VCaP (cell line): ENCODE results near the gene HS2ST1.
"Not testable (repeated sequence)": the region's sequence is repeated elsewhere in the genome, so short reads cannot be mapped to it uniquely, and the experiment has no call there.

Source experiments
- H3K27ac ChIP-seq: fragments of 450-650 bp; 2 replicates; pipeline ENCODE4 v1.5.1; 2017
- CTCF ChIP-seq: fragments of 450-650 bp; conservative IDR thresholded peaks from 2 replicates; pipeline ENCODE4 v1.5.1; 2017; ENCODE audit warnings: mild to moderate bottlenecking, moderate library complexity

HS2ST1 gene

DNA sequence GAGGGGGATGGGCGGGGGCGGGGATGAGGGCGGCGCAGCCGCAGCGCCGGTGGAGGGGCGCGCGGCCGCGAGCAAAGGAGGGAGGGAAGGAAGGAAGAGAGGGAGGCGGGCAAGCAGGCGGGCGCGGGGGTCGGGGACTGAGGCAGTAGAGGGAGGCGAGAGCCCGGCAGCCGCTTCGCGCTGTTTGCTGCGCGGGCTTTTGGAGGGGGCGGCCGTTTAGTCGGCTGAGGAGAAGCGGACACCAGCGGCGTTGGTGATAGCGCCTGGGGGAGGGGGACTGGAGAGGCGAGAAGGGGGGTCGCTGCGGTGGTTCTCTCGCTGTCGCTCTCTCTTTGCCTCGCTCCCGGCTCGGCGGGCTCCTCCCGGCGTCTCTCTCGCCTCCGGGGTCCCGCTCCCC is at the start of gene HS2ST1:
Gene HS2ST1 (plus strand): TSS at position 35 of the 397 bp plus-strand sequence.
- no peak for TF ChIP-seq CTCF
- peak within 1 kb of the TSS; percentile 92 for H3K27ac ChIP-seq

DNA sequence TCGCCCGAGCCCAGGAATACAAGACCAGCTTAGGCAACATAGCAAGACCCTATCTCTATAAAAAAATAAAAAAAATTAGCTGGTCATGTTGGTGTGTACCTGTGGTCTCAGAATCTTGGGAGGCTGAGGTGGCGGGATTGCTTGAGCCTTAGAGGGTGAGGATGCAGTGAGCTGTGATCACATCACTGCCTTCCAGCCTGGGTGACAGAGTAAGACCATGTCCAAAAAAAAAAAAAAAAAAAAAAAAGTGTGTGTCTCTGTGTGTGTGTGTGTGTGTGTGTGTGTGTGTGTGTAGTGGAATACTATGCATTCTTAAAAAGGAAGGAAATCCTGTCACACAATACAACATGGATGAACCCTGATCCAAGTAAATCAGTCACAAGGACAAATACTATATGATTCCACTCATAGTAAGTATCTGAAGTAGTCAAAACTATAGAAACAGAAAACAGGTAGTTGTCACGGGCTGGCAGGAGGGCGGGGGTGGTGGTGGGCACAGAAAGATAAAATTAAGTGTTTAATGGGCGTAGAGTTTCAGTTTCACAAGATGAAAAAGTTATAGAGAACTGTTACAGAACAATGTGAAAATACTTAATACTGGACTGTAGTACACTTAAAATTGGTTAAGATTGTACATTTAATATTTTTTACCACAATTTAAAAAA is 48.3 kb upstream of the HS2ST1 start:
- no peak overlapping the region for H3K27ac ChIP-seq
- TF ChIP-seq CTCF, result no peak

DNA sequence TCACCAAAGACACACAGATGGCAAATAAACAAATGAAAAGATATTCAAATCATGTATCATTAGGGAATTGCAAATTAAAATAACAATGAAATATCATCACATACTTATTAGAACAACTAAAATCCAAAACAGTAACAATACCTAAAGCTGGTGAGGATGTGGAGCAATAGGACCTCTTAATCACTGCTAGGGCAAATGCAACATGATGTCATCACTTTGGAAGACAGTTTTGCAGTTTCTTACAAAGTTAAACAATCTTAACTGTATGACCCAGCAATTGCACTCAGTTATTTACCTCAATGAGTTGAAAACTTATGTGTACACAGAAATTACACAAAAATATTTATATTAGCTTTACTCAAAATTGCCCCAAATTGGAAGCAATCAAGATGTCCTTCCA is 47.8 kb upstream of the HS2ST1 start:
- H3K27ac ChIP-seq, result no peak overlapping the region
- no peak for TF ChIP-seq CTCF

DNA sequence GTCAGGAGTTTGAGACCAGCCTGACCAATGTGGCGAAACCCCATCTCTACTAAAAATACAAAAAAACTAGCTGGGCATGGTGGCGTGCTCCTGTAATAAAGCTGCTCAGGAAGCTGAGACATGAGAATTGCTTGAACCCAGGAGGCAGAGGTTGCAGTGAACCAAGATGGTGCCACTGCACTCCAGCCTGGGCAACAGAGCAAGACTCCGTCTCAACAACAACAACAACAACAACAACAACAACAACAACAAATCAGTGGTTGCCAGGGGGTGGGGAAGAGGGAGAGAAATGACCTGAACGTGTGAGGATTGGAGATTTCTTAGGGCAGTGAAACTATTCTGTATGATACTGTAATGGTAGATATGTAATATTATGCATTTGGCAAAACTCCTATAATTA is 47.2 kb upstream of the HS2ST1 start:
- H3K27ac ChIP-seq, result not testable (repeated sequence)

DNA sequence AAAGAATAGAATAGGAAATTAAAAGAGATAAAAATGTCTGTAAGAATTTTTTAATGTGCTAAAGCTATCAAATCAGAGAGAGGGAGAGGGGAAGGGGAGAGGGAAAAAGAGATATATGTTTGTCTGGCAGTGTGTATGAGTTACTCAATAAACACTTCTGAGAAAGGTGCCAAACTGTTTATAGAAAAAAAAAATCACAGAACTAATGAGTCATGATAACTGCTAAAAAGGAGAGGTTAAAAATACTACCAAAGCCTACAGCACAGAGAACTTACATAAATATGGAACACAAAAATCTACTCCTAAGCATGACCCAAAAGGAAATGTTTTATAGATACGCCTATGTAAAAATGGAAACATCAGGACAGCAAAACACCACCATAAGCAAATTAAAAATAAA is 46.0 kb upstream of the HS2ST1 start:
- TF ChIP-seq CTCF, result no peak
- no peak overlapping the region for H3K27ac ChIP-seq

- no peak for TF ChIP-seq CTCF
- no peak overlapping the region; the same call in 1 of the 2 replicates for H3K27ac ChIP-seq
Observed at GRCh38 chr1:86871001-86871400, 43.4 kb upstream of the HS2ST1 start.

GRCh38 chr1:86872086-86872485 is 42.3 kb upstream of the HS2ST1 start:
- no peak overlapping the region; the same call in 1 of the 2 replicates for H3K27ac ChIP-seq
- TF ChIP-seq CTCF, result no peak

DNA sequence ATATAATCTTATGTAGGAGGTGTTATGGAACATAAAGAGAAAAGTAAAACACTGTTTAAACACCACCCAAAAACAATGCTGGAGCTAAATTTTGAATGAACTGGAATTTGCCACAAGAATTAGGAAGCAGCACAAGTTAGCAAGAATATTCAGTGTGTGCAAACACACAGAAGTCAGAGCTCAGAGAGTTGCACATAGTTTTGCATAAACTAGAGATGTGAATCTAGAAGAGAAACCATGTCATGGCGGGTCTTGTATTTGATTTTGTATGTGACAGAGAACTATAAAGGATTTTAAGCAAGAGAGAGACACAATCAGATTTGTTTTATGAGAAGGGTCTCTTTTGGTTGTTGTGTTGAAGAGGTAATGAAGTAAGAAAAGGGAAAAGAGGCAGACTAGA is 38.7 kb upstream of the HS2ST1 start:
- H3K27ac ChIP-seq, result no peak overlapping the region
- TF ChIP-seq CTCF, result no peak
